Sigmoid colon (tissue), 7 donors: ENCODE measurements around the gene KMT2B. TPM values are rescaled to one million over a fixed set of nuclear protein-coding genes. Genes with fewer than 3 reads are reported as not detected.

Source experiments
- DNase-seq: peaks from one replicate; pipeline ENCODE4 v3.0.0-alpha.2; 2019
- H3K27ac ChIP-seq, 4 donors: fragments of 200-600 bp; sonication (generic); one replicate each; pipeline ENCODE4 v1.5.1; 2016 to 2019; ENCODE audit warnings: mild to moderate bottlenecking in 1 of 4
- H3K27me3 ChIP-seq, 3 donors: fragments of 200-600 bp; sonication (generic); one replicate each; pipeline ENCODE4 v1.5.1; 2019; ENCODE audit warnings: mild to moderate bottlenecking in 1 of 3
- H3K36me3 ChIP-seq, 4 donors: fragments of 200-600 bp; sonication (generic); one replicate each; pipeline ENCODE4 v1.5.1; 2016 to 2019
- H3K4me1 ChIP-seq, 4 donors: fragments of 200-600 bp; sonication (generic); one replicate each; pipeline ENCODE4 v1.5.1; 2017 to 2019
- H3K4me3 ChIP-seq, 4 donors: fragments of 200-600 bp; sonication (generic); one replicate each; pipeline ENCODE4 v1.5.1; 2017 to 2019; ENCODE audit warnings: mild to moderate bottlenecking in 2 of 4, moderate library complexity in 1 of 4
- H3K9me3 ChIP-seq, 4 donors: fragments of 200-600 bp in 3 of 4; sonication (generic) in 3 of 4; one replicate each; pipeline versions ENCODE4 v1.5.1 to v1.6.1; 2013 to 2019
- CTCF ChIP-seq, 4 experiments: fragments of 450-650 bp in 3 of 4; fragments of 200-600 bp in 1 of 4; IDR thresholded peaks; one replicate each; pipeline ENCODE4 v1.5.1; 2016 to 2019; ENCODE audit warnings: antibody characterized with exemption in 4 of 4, mild to moderate bottlenecking in 3 of 4, moderate library complexity in 2 of 4
- EP300 ChIP-seq, 4 donors: sonication (generic); formaldehyde crosslinking; IDR thresholded peaks; one replicate each; pipeline ENCODE4 v1.6.1; 2017; ENCODE audit warnings: antibody characterized with exemption in 4 of 4
- POLR2A ChIP-seq, 2 donors: fragments of 450-650 bp; IDR thresholded peaks; one replicate each; pipeline ENCODE4 v1.6.1; 2016; ENCODE audit warnings: antibody characterized with exemption in 2 of 2, mild to moderate bottlenecking in 2 of 2, moderate library complexity in 2 of 2
- POLR2AphosphoS5 ChIP-seq, 4 donors: sonication (generic); formaldehyde crosslinking; IDR thresholded peaks; one replicate each; pipeline ENCODE4 v1.6.1; 2017; ENCODE audit warnings: antibody characterized with exemption in 4 of 4
- WGBS, 2 donors: extraction: QIAGEN DNeasy Blood & Tissue Kit; methylation state at CpG; one replicate each; pipeline ENCODE4 v1.1.7; 2013; 5-methylcytosine and 5-hydroxymethylcytosine counted together
- intact Hi-C: fragments of 100-400 bp; cut with DNase I; formaldehyde crosslinking; loops from one replicate; pipeline ENCODE4 v1.15.1; 2023
- polyA plus RNA-seq, 3 donors: library from polyadenylated mRNA; stranded (reverse); fragments of 200-250 nt; gene quantifications; one replicate each; pipeline ENCODE4 v1.2.3, GENCODE V29; 2013
- total RNA-seq, 4 donors: library from RNA; depleted of rRNA; stranded (reverse); fragments of >200 nt; gene quantifications; one replicate each; pipeline ENCODE4 v1.1.0, GENCODE V29; 2016
- donor health status: healthy with polysubstance abuse.
- donor health status: Bipolar disorder and iron deficiency.
- donor health status: healthy.

KMT2B gene
- total and polyA plus RNA-seq, 7 donors, result 6.4 to 32.2 (median 12.3) TPM

- no peak overlapping the region for H3K27ac ChIP-seq
- H3K9me3 ChIP-seq, result no peaks in the 10 kb centered on the region
- H3K36me3 ChIP-seq, result no peaks in the 10 kb centered on the region
- H3K4me1 ChIP-seq, result no peaks in the 10 kb centered on the region
- no peak overlapping the region for H3K4me3 ChIP-seq
- peaks cover 0 to 16% (median 0%) of the 10 kb centered on the region in 3 donors for H3K27me3 ChIP-seq
- no peak for DNase-seq
- intact Hi-C loops, result no loop called here
- 95 to 99% methylated on average over 1 of the region's 1 CpG for WGBS, 2 donors
- TF ChIP-seq POLR2A (IDR thresholded peaks at IDR 0.05) (no peak), POLR2AphosphoS5 (IDR thresholded peaks at IDR 0.05) (no peak), CTCF (IDR thresholded peaks at IDR 0.05) (no peak)
Measured at GRCh38 chr19:35708391-35708790, 9.4 kb upstream of the KMT2B start.

- DNase-seq, result no peak
- Histone ChIP-seq H3K27me3 (no peaks in the 10 kb centered on the region), H3K4me1 (peaks cover 0 to 9% (median 8%) of the 10 kb centered on the region in 4 donors), H3K4me3 (no peak overlapping the region), H3K9me3 (no peaks in the 10 kb centered on the region), H3K36me3 (no peaks in the 10 kb centered on the region), H3K27ac (no peak overlapping the region)
- intact Hi-C loops, result no loop called here
- TF ChIP-seq POLR2AphosphoS5 (IDR thresholded peaks at IDR 0.05) (no peak), CTCF (IDR thresholded peaks at IDR 0.05) (no peak), POLR2A (IDR thresholded peaks at IDR 0.05) (no peak), EP300 (IDR thresholded peaks at IDR 0.05) (no peak)
- 58 to 61% methylated on average over 13 of the region's 13 CpGs for WGBS, 2 donors
Measured at GRCh38 chr19:35710784-35711723, 6.7 kb upstream of the KMT2B start.

GRCh38 chr19:35712567-35713505, 5.0 kb upstream of the KMT2B start:
- Histone ChIP-seq H3K27me3 (no peaks in the 10 kb centered on the region), H3K4me1 (peaks cover 0 to 15% (median 13%) of the 10 kb centered on the region in 4 donors), H3K9me3 (no peaks in the 10 kb centered on the region), H3K27ac (no peak overlapping the region), H3K36me3 (no peaks in the 10 kb centered on the region), H3K4me3 (no peak overlapping the region)
- no peak for DNase-seq
- intact Hi-C loops, result no loop called here
- WGBS, 2 donors, result 73 to 81% methylated on average over 11 of the region's 11 CpGs
- TF ChIP-seq CTCF (IDR thresholded peaks at IDR 0.05) (no peak), POLR2AphosphoS5 (IDR thresholded peaks at IDR 0.05) (no peak), POLR2A (IDR thresholded peaks at IDR 0.05) (no peak), EP300 (IDR thresholded peaks at IDR 0.05) (no peak)

- no peaks in the 10 kb centered on the region for H3K27me3 ChIP-seq
- no peaks in the 10 kb centered on the region for H3K9me3 ChIP-seq
- H3K4me3 ChIP-seq, result no peak overlapping the region
- H3K4me1 ChIP-seq, result peaks cover 0 to 17% (median 13%) of the 10 kb centered on the region in 4 donors
- intact Hi-C loops, result no loop called here
- no peak overlapping the region for H3K27ac ChIP-seq
- no peak for DNase-seq
- 69 to 86% methylated on average over 2 of the region's 2 CpGs for WGBS, 2 donors
- no peak for TF ChIP-seq CTCF (IDR thresholded peaks at IDR 0.05)
- no peaks in the 10 kb centered on the region for H3K36me3 ChIP-seq
Measured at GRCh38 chr19:35713506-35713850, 4.3 kb upstream of the KMT2B start.
